ENCODE measurements around the gene SLK. TPM values are rescaled to one million over a fixed set of nuclear protein-coding genes. Genes with fewer than 3 reads are reported as not detected.

The SLK gene
- total and polyA plus RNA-seq, 4 donors: 16.0 to 50.2 (median 33.3) TPM

DNA sequence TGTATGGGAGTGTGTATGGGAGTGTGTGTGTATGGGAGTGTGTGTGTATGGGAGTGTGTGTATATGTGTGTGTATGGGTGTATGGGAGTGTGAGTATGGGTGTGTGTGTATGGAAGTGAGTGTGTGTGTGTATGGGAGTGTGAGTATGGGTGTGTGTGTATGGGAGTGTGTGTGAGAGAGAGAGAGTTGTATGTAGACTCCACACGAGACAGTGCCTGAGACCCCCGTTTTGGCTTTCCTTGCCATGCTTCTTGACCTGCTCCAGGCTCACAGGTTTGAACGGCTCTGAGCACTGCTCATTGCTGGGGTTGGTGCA lies 69.1 kb downstream of the SLK start:
- no peak overlapping the region for H3K27ac ChIP-seq (ENCODE audit: low read depth in 1 of 2, low read length in 2 of 2)
- no peaks in the 10 kb centered on the region for H3K27me3 ChIP-seq (ENCODE audit: control insufficient read depth in 1 of 2, insufficient read depth in 2 of 2, low read length in 1 of 2)
- H3K4me1 ChIP-seq (ENCODE audit: control insufficient read depth in 1 of 2, insufficient read depth in 2 of 2, low read length in 2 of 2): no peaks in the 10 kb centered on the region
- DNase-seq (no peak), ATAC-seq (ENCODE audit: low FRiP score) (no peak)
- no peaks in the 10 kb centered on the region for H3K36me3 ChIP-seq (ENCODE audit: control insufficient read depth in 1 of 2, insufficient read depth in 2 of 2, low read length in 1 of 2)
- H3K9me3 ChIP-seq (ENCODE audit: control insufficient read depth, low read length): no peaks in the 10 kb centered on the region
- WGBS, 2 donors: 60 to 68% methylated on average over 3 of the region's 3 CpGs
- H3K4me3 ChIP-seq (ENCODE audit: low read length in 2 of 2): no peak overlapping the region
- intact Hi-C loops (cut with DNase I): no loop called here

DNA sequence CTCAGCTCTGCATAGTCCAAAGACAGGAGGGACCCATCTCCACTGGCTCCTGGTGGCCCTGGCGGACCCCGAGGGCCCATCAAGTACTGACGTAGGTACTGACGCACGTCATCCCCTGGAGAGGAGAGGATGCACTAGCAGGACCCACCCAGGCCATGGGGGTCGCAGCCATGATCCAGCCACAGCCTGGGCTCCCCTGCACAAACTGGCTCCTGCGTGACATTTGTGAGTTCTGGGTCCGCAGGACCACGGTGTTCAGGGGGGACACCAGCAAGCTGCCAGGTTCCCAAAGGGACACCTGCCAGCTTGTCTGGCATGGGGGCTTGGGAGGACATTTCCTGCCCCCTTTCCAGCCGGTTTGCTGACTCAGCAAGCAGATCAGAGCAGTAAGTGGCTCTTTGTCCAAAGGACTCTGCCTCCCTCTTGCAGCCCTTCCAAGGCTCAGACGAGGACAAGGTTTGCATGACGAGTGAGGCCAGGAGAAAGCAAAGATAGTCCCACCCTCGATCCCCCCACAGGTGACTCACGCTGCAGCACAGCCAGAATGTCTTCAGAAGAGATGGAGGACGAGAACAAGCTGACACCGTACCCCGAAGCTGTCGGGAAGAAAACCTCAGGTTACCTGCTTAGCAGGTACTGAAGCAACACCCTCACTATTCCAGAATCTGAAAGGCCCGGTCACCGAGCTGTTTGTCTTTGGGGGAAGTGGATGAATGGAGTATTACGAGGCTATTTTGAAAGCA lies 69.7 kb downstream of the SLK start:
- Histone ChIP-seq H3K27me3 (ENCODE audit: control insufficient read depth in 1 of 2, insufficient read depth in 2 of 2, low read length in 1 of 2) (no peaks in the 10 kb centered on the region), H3K27ac (ENCODE audit: low read depth in 1 of 2, low read length in 2 of 2) (no peak overlapping the region), H3K9me3 (ENCODE audit: control insufficient read depth, low read length) (no peaks in the 10 kb centered on the region), H3K4me3 (ENCODE audit: low read length in 2 of 2) (no peak overlapping the region), H3K36me3 (ENCODE audit: control insufficient read depth in 1 of 2, insufficient read depth in 2 of 2, low read length in 1 of 2) (no peaks in the 10 kb centered on the region), H3K4me1 (ENCODE audit: control insufficient read depth in 1 of 2, insufficient read depth in 2 of 2, low read length in 2 of 2) (no peaks in the 10 kb centered on the region)
- DNase-seq (no peak), ATAC-seq (ENCODE audit: low FRiP score) (no peak)
- intact Hi-C loops (cut with DNase I): no loop called here
- 73 to 76% methylated on average over 21 of the region's 21 CpGs for WGBS, 2 donors

DNA sequence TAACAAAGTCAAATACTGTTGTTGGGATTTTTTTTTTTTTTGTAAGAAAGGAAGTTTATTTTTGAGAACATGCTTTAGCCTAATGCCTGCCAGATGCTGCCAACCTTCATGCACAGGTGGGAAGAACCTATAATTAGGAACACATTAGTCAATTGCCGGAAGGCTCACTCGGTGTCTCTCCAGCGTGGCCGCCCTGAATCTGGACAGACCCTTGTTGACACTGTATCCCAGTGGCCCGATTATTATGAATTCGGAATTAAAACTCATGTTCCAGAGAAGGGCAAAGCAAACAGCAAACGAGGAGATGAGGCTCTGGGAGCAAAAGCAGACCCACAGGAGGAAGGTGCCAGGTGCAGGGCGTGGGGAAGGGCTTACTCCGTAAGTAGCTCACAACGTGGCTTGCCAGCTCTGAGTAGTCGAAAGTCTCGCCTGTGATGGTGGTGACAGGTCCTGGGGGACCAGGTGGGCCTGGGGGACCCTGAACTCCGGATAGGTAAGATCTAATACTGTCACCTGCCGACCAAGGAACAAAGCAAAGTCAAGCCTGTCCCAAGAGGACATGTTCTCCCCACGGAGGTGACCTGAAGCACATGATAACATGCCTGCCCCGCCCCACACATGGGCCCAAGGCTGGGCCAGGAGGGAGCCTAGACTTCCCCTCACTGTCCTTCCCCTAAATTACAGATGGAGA lies 70.5 kb downstream of the SLK start:
- no peak overlapping the region for H3K27ac ChIP-seq (ENCODE audit: low read depth in 1 of 2, low read length in 2 of 2)
- H3K4me3 ChIP-seq (ENCODE audit: low read length in 2 of 2): no peak overlapping the region
- H3K9me3 ChIP-seq (ENCODE audit: control insufficient read depth, low read length): no peaks in the 10 kb centered on the region
- DNase-seq: no peak
- H3K4me1 ChIP-seq (ENCODE audit: control insufficient read depth in 1 of 2, insufficient read depth in 2 of 2, low read length in 2 of 2): no peaks in the 10 kb centered on the region
- ATAC-seq (ENCODE audit: low FRiP score): no peak
- H3K36me3 ChIP-seq (ENCODE audit: control insufficient read depth in 1 of 2, insufficient read depth in 2 of 2, low read length in 1 of 2): no peaks in the 10 kb centered on the region
- 79 to 83% methylated on average over 16 of the region's 16 CpGs for WGBS, 2 donors
- intact Hi-C loops (cut with DNase I): no loop called here
- no peaks in the 10 kb centered on the region for H3K27me3 ChIP-seq (ENCODE audit: control insufficient read depth in 1 of 2, insufficient read depth in 2 of 2, low read length in 1 of 2)

DNA sequence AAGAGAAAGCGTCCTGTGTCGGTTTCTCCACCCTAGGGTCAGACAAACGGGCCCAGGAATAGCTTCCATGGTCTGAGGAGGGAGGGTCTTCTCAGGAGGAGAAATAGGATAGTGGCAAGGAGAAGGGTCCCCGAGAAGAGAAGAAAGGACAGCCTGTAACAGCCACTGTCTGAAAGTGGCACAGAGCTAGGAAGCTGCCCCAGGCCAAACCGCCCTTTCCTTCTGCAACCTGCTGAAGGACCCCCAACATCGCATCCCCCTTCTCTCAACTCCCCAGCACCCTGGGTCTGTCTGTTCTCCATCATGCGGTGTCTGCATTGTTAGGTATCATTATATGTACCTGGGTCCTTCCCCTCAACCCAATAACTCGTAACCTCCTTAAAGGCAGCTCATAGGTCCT lies 71.6 kb downstream of the SLK start:
- Histone ChIP-seq H3K27ac (ENCODE audit: low read depth in 1 of 2, low read length in 2 of 2) (no peak overlapping the region), H3K9me3 (ENCODE audit: control insufficient read depth, low read length) (no peaks in the 10 kb centered on the region), H3K27me3 (ENCODE audit: control insufficient read depth in 1 of 2, insufficient read depth in 2 of 2, low read length in 1 of 2) (no peaks in the 10 kb centered on the region), H3K36me3 (ENCODE audit: control insufficient read depth in 1 of 2, insufficient read depth in 2 of 2, low read length in 1 of 2) (no peaks in the 10 kb centered on the region), H3K4me1 (ENCODE audit: control insufficient read depth in 1 of 2, insufficient read depth in 2 of 2, low read length in 2 of 2) (no peaks in the 10 kb centered on the region), H3K4me3 (ENCODE audit: low read length in 2 of 2) (no peak overlapping the region)
- intact Hi-C loops (cut with DNase I): no loop called here
- WGBS, 2 donors: 82 to 84% methylated on average over 6 to 8 of the region's 8 CpGs
- ATAC-seq (ENCODE audit: low FRiP score): no peak
- DNase-seq: no peak

DNA sequence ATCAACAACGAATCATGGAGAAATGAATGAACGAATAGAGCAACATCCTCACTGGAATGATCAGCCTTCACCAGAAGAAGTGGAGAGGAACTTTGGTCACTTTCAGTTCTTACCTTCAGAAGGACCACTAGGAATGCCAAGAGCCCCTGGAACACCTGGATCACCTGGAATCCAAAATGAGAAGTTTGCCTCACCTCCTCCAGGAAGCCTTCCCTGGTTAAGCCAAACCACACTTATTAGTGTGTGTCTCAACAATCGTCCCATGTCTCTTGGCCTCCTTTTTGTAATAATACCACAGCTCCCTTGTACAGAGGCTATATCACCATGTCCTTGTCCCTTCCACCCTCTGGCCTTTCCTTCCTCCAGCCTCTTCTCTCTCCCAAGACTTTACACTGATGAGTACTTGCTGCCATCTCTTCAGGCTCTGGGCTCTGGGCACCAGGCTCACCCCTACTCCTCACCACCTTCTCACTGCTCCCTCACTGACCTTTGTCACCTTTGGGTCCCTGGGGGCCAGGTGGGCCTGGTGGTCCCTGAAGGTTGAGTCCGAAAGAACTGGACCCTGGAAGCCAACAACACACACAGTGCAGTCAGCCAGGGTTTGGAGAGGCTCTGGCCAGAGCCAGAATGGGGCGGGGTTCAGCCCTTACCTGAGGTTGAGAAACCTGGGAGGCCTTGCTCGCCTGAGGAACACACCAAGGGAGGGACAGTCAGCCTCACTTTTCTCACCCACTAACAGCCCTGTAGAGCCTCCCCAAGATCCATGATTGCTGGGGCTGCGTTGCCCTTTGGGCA lies 72.2 kb downstream of the SLK start:
- Histone ChIP-seq H3K27ac (ENCODE audit: low read depth in 1 of 2, low read length in 2 of 2) (no peak overlapping the region), H3K4me3 (ENCODE audit: low read length in 2 of 2) (no peak overlapping the region), H3K9me3 (ENCODE audit: control insufficient read depth, low read length) (no peaks in the 10 kb centered on the region), H3K27me3 (ENCODE audit: control insufficient read depth in 1 of 2, insufficient read depth in 2 of 2, low read length in 1 of 2) (no peaks in the 10 kb centered on the region), H3K4me1 (ENCODE audit: control insufficient read depth in 1 of 2, insufficient read depth in 2 of 2, low read length in 2 of 2) (no peaks in the 10 kb centered on the region), H3K36me3 (ENCODE audit: control insufficient read depth in 1 of 2, insufficient read depth in 2 of 2, low read length in 1 of 2) (no peaks in the 10 kb centered on the region)
- intact Hi-C loops (cut with DNase I): no loop called here
- 90 to 93% methylated on average over 6 to 7 of the region's 7 CpGs for WGBS, 2 donors
- DNase-seq (no peak), ATAC-seq (ENCODE audit: low FRiP score) (no peak)

DNA sequence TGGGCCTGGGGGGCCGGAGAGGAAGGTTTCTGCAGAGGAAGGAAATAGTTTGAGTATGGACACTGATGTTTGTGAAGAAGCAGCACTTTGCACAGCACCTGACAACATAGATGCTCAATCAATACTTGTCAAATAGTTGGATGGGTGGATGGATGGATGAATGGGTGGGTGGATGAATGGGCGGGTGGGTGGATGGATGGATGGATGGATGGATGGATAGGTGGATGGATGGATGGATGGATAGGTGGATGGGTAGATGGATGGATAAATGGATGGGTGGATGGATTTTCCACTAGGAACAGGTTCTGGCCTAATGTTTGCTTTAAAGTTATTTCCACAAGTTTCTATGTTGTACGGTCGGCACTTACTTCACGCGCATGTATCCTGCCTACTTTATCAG lies 73.4 kb downstream of the SLK start:
- ATAC-seq (ENCODE audit: low FRiP score) (no peak), DNase-seq (no peak)
- Histone ChIP-seq H3K27ac (ENCODE audit: low read depth in 1 of 2, low read length in 2 of 2) (no peak overlapping the region), H3K9me3 (ENCODE audit: control insufficient read depth, low read length) (no peaks in the 10 kb centered on the region), H3K4me3 (ENCODE audit: low read length in 2 of 2) (no peak overlapping the region), H3K4me1 (ENCODE audit: control insufficient read depth in 1 of 2, insufficient read depth in 2 of 2, low read length in 2 of 2) (no peaks in the 10 kb centered on the region), H3K36me3 (ENCODE audit: control insufficient read depth in 1 of 2, insufficient read depth in 2 of 2, low read length in 1 of 2) (no peaks in the 10 kb centered on the region), H3K27me3 (ENCODE audit: control insufficient read depth in 1 of 2, insufficient read depth in 2 of 2, low read length in 1 of 2) (no peaks in the 10 kb centered on the region)
- intact Hi-C loops (cut with DNase I): loop anchor here in 1 of 2 donors (5.0 kb wide), 1 partner anchor 77 kb away; no protein-coding TSS in a partner anchor
- WGBS, 2 donors: 77 to 78% methylated on average over 6 of the region's 6 CpGs

DNA sequence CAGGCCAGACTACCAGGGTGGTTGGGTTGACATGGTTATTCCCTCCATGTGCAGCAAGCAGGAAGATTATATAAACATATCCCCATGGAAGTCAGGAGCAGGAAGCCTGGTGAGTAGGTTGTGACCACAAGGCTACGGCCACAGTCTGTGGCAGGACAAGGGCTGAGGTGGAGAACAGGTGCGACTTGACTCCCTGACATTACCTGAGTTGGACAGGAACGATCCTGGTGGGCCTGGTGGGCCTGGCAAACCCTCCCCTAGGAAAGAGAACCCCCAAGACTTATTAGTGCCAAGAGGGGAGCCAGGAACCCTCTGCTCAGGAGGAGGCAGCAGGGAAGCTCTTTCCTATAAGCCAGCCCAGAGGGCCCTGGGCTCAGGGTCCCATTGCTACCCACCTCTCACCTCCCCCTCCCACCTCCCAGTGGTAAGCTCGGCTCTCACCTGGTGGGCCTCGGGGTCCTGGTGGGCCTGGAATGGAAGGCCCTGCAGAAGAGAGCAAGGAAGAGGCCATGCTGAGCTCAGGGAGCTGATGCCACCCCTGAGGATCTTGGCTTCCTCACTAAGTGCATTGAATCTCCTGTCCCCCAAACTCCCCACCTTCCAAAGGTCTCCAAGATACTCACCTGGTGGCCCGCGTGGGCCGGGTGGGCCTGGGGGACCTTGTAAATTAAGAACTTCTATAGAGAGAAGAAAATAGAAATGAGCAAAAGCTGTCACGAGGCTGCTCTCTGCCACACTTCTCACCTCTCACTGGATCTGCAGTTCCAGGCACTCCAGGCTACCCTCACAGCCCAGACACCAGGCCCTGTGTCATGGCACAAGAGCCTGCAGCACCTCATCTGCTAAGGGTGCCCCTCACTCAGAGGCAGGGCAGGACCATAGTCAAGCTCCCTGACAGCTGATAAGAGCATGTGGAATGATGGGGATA lies 74.2 kb downstream of the SLK start:
- intact Hi-C loops (cut with DNase I): loop anchor here in 1 of 2 donors (5.0 kb wide), 1 partner anchor 76 kb away; no protein-coding TSS in a partner anchor
- no peak for DNase-seq
- H3K4me1 ChIP-seq (ENCODE audit: control insufficient read depth in 1 of 2, insufficient read depth in 2 of 2, low read length in 2 of 2): no peaks in the 10 kb centered on the region
- no peak for ATAC-seq (ENCODE audit: low FRiP score)
- H3K27ac ChIP-seq (ENCODE audit: low read depth in 1 of 2, low read length in 2 of 2): no peak overlapping the region
- H3K36me3 ChIP-seq (ENCODE audit: control insufficient read depth in 1 of 2, insufficient read depth in 2 of 2, low read length in 1 of 2): no peaks in the 10 kb centered on the region
- H3K9me3 ChIP-seq (ENCODE audit: control insufficient read depth, low read length): no peaks in the 10 kb centered on the region
- 83 to 84% methylated on average over 9 of the region's 9 CpGs for WGBS, 2 donors
- H3K4me3 ChIP-seq (ENCODE audit: low read length in 2 of 2): no peak overlapping the region
- H3K27me3 ChIP-seq (ENCODE audit: control insufficient read depth in 1 of 2, insufficient read depth in 2 of 2, low read length in 1 of 2): no peaks in the 10 kb centered on the region

DNA sequence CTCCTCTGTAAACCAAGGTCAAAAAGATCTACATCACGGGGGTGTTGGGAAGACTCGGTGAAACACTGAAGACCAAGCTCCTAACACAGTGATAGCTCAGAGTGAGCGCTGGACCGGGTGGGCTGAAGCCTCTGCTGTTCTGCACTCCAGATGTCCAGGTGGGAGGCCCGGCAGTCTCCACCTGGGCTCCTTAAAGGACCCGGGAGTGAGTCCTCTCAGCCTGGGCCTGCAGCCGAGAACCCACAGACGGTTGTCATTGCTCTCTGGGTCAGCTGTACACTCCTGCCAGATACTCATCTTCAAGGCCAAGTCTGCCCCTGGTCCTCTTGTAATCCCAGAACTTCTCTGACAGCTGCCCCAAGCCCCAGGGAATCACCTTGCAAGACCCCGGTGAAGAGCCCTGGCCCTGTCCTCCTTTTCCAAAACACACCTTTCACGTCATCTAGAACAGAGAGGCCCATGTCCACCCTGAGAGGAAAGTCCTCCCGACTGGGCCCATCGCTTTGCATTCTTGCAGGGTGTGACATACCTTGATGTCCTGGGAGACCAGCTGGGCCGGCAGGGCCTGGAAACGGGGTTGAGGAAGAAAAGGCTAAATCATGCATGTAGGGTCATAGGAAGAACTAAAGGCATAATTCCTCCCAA lies 75.1 kb downstream of the SLK start:
- Histone ChIP-seq H3K27me3 (ENCODE audit: control insufficient read depth in 1 of 2, insufficient read depth in 2 of 2, low read length in 1 of 2) (no peaks in the 10 kb centered on the region), H3K9me3 (ENCODE audit: control insufficient read depth, low read length) (no peaks in the 10 kb centered on the region), H3K4me1 (ENCODE audit: control insufficient read depth in 1 of 2, insufficient read depth in 2 of 2, low read length in 2 of 2) (no peaks in the 10 kb centered on the region), H3K36me3 (ENCODE audit: control insufficient read depth in 1 of 2, insufficient read depth in 2 of 2, low read length in 1 of 2) (no peaks in the 10 kb centered on the region), H3K27ac (ENCODE audit: low read depth in 1 of 2, low read length in 2 of 2) (no peak overlapping the region), H3K4me3 (ENCODE audit: low read length in 2 of 2) (no peak overlapping the region)
- ATAC-seq (ENCODE audit: low FRiP score) (no peak), DNase-seq (no peak)
- intact Hi-C loops (cut with DNase I): loop anchor here in 1 of 2 donors (5.0 kb wide), 1 partner anchor 75 kb away; no protein-coding TSS in a partner anchor
- 88% methylated on average over 14 of the region's 14 CpGs for WGBS, 2 donors

All from aorta (tissue), 5 donors.